MM.1S (cell line): ENCODE measurements around the gene OSBP.

ENCODE experiments used
- EZH2phosphoT487 ChIP-seq: fragments of 300-600 bp; sonication (generic); IDR thresholded peaks from 2 replicates; pipeline ENCODE4 v1.6.1; 2018; ENCODE audit warnings: antibody characterized with exemption, low read length
- TF ChIP-seq, protein P1 (sequence below): fragments of 300-600 bp; sonication (generic); IDR thresholded peaks from 2 replicates; pipeline ENCODE4 v1.5.1; 2016; ENCODE audit warnings: antibody characterized with exemption, low read length, mixed read lengths

DNA sequence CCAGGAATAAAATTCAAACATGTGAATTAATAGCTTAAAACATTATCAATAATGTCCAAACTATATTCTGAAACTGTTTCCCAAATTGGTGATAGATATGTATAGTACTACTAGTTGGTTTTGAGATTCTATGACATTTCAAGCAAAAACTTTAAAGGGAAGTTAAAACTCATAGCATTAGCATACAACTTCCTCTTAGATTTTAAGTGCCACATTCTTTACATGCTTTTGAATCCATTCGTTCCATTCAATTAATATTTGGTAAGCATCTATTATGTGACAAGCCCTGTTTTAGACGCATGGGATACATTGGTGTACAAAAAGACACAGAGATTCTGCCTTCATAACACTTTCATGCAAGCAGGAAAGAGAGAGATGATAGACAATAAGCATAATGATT, 44.4 kb upstream of the OSBP start:
- TF ChIP-seq, protein P1, sequence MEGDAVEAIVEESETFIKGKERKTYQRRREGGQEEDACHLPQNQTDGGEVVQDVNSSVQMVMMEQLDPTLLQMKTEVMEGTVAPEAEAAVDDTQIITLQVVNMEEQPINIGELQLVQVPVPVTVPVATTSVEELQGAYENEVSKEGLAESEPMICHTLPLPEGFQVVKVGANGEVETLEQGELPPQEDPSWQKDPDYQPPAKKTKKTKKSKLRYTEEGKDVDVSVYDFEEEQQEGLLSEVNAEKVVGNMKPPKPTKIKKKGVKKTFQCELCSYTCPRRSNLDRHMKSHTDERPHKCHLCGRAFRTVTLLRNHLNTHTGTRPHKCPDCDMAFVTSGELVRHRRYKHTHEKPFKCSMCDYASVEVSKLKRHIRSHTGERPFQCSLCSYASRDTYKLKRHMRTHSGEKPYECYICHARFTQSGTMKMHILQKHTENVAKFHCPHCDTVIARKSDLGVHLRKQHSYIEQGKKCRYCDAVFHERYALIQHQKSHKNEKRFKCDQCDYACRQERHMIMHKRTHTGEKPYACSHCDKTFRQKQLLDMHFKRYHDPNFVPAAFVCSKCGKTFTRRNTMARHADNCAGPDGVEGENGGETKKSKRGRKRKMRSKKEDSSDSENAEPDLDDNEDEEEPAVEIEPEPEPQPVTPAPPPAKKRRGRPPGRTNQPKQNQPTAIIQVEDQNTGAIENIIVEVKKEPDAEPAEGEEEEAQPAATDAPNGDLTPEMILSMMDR = no peak
- no peak for TF ChIP-seq EZH2phosphoT487
